Measurements from ENCODE around the gene SLC1A7.

- TF ChIP-seq THRA (CRISPR knock-in tag; IDR thresholded peaks at IDR 0.05; ENCODE audit: borderline replicate concordance), result no peak
- no peak for TF ChIP-seq TCF7 (IDR thresholded peaks at IDR 0.05; ENCODE audit: low read depth)
- TF ChIP-seq SALL2 (CRISPR knock-in tag; IDR thresholded peaks at IDR 0.05), result no peak
- no peak for TF ChIP-seq SUZ12 (IDR thresholded peaks at IDR 0.05; ENCODE audit: low read depth, low read length)
- no peak for TF ChIP-seq BHLHE40 (IDR thresholded peaks at IDR 0.05; ENCODE audit: low read length)
- no peak for TF ChIP-seq ZNF510 (CRISPR knock-in tag; IDR thresholded peaks at IDR 0.05; ENCODE audit: low read depth)
- TF ChIP-seq KLF16 (CRISPR knock-in tag; IDR thresholded peaks at IDR 0.05), result no peak
Observed at GRCh38 chr1:53091841-53092645, 50.4 kb downstream of the SLC1A7 start.

All from HepG2 (cell line).